Stimulated activated naive CD8-positive, alpha-beta T cell treated with anti-CD3 and anti-CD28 coated beads, Interleukin-15, amount 100 ng/mL, for 72 hours (primary cell): ENCODE data around the gene KRTAP3-3.

ENCODE experiments used
- ATAC-seq: fragments of 150-1000 bp; cut with Tn5 transposase; 2 replicates; pipeline ENCODE4 v1.10.0; 2021; ENCODE audit warnings: mild to moderate bottlenecking, moderate library complexity
- DNase-seq, 2 donors: peaks; one replicate each; pipeline ENCODE4 v3.0.0; 2021 to 2022
- H3K27ac Mint-ChIP-seq, 2 donors: one replicate each; pipeline ENCODE4 v1.8.0; 2022; ENCODE audit warnings: mild to moderate bottlenecking in 2 of 2, mixed read lengths in 2 of 2, moderate library complexity in 2 of 2
- H3K27me3 Mint-ChIP-seq: one replicate; pipeline ENCODE4 v1.8.0; 2022; ENCODE audit warnings: mixed read lengths
- H3K4me1 Mint-ChIP-seq: one replicate; pipeline ENCODE4 v1.8.0; 2022; ENCODE audit warnings: mild to moderate bottlenecking, mixed read lengths
- H3K4me3 Mint-ChIP-seq, 2 donors: one replicate each; pipeline ENCODE4 v1.8.0; 2022; ENCODE audit warnings: mild to moderate bottlenecking in 2 of 2, mixed read lengths in 2 of 2, moderate library complexity in 1 of 2
- H3K9me3 Mint-ChIP-seq, 2 donors: one replicate each; pipeline ENCODE4 v1.8.0; 2022; ENCODE audit warnings: mixed read lengths in 2 of 2

KRTAP3-3 gene

DNA sequence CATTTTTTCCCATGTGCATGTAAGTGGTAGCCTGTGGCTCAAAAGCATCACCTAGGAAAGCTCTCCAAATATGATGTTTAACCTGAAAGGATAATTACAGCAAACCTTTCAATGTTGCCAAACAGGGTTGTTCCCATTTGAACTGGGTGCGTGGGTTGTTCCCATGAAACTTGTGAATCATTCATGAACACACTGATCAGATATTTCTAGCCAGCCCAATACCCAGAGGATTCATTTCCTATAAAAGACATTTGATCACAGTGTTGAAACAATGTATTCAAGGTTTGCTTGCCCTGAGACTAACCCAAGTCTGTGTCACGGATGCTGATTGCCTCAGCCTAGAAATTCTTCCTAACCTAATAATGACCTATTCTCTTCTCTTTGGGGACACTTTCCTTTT lies 40.1 kb downstream of the KRTAP3-3 start:
- no peak overlapping the region for H3K27ac Mint-ChIP-seq
- H3K27me3 Mint-ChIP-seq = peaks cover 54% of the 10 kb centered on the region
- no peak overlapping the region for H3K4me3 Mint-ChIP-seq
- DNase-seq (no peak), ATAC-seq (no peak)
- H3K4me1 Mint-ChIP-seq = no peaks in the 10 kb centered on the region
- no peaks in the 10 kb centered on the region for H3K9me3 Mint-ChIP-seq

DNA sequence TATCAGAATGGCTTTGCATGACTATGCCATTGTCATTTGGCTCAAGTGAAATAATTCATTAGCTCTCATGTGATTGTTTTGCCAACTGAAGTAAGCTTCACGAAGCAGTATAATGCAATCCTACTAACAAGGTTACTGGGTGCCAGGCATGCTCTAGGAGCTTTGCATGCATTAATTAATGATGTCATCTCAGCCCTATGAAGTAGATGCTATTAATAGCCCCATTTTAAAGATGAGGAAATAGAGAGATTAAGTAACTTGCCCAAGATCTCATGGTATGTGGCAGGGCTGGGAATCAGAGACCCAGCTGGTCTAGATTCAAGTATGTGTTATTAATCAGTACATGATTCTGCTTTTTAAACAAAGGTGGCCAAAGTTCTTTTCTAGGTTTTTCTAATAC lies 41.3 kb downstream of the KRTAP3-3 start:
- Mint-ChIP-seq H3K4me1 (no peaks in the 10 kb centered on the region), H3K27me3 (peaks cover 64% of the 10 kb centered on the region), H3K4me3 (no peak overlapping the region), H3K9me3 (no peaks in the 10 kb centered on the region), H3K27ac (no peak overlapping the region)
- no peak for DNase-seq
- ATAC-seq = no peak

DNA sequence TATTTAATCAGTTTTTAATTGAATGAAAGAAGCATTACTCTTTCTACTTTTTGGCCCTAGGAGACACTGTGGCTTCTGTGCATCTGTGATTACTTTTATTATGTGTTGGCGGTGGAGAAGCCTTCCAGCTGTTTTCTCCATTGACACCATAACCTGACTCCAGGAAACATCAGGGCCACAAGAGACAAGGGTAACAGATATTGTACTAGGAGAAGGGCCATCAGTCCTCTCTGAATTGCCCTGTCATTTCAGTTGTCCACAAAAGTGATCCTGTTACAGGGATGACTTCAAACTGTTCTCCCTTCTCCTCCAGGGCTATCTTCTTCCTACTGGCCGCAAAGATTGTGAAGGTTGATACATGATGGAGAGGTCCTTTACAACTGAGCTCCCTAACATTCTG lies 41.8 kb downstream of the KRTAP3-3 start:
- Mint-ChIP-seq H3K4me1 (no peaks in the 10 kb centered on the region), H3K9me3 (no peaks in the 10 kb centered on the region), H3K27ac (no peak overlapping the region), H3K4me3 (no peak overlapping the region), H3K27me3 (peaks cover 67% of the 10 kb centered on the region)
- ATAC-seq = no peak
- no peak for DNase-seq

DNA sequence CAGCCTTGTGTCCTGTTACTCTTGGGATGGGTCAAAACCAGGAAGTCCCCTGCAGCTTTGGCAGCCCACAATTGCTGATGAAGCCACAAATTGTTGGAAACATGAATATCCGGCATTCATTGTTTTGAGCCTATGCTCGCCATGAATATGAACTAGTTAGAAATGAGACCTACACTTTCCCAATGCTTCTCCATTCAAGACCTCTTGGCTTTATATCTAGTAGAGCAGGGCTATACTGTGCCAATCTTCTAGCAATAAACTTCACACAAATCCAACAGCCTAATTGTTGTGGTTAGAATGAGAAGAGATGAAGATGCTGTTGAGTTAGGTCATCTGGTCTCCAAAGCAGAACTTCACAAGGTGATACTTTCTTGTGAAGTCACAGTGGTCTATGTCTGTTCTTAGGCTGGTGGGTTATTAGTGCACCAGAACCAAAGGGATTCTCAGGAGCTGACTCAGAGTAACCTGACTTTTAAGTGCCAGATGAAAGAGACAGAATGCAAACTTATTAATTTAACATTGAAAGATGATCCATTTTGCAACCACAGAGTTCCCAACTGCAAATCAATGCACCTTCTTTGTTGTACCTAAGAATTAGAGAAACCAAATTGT lies 42.8 kb downstream of the KRTAP3-3 start:
- no peak overlapping the region for H3K4me3 Mint-ChIP-seq
- no peak overlapping the region for H3K27ac Mint-ChIP-seq
- no peaks in the 10 kb centered on the region for H3K9me3 Mint-ChIP-seq
- peaks cover 77% of the 10 kb centered on the region for H3K27me3 Mint-ChIP-seq
- no peak for DNase-seq
- no peak for ATAC-seq
- no peaks in the 10 kb centered on the region for H3K4me1 Mint-ChIP-seq

DNA sequence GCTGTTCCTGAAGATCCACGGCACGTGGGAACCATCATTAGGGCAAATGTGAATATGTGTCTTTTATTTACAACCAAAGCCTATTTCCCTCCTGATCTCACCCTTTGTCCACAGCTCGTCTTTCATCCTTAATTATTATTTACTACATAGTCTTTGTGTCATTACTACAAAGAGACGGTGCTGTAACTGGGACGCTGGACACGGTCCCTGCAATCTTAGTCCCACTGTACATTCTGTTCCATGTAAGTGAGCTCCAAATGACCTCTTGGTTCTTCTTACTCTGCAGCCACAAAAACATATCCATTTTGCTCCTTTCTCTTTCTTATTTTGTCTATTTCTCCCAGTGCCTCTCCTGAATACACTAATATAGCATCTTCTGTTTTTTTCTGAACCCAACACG lies 43.8 kb downstream of the KRTAP3-3 start:
- H3K4me1 Mint-ChIP-seq = no peaks in the 10 kb centered on the region
- H3K4me3 Mint-ChIP-seq = no peak overlapping the region
- peaks cover 77% of the 10 kb centered on the region for H3K27me3 Mint-ChIP-seq
- DNase-seq (no peak), ATAC-seq (no peak)
- no peak overlapping the region for H3K27ac Mint-ChIP-seq
- H3K9me3 Mint-ChIP-seq = no peaks in the 10 kb centered on the region

DNA sequence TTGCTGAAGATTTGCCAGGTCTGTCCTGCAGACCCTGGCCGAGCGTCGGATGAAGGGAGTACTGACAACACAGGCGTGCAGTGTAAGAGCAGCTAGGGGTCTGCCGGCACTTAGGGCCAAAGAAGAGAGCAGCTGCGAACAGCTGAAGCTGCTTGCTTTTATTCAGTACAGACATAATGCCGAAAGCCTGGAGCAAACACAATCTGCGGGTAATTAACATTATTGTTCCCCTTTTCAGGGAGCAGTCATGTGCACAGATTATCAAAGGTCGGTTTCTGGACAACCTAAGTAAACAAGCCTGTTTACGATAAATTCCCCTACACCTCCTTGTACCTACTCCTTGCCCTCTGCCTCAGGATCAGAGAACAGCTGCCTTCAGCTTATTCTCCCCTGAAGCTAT lies 44.5 kb downstream of the KRTAP3-3 start:
- no peak for ATAC-seq
- no peak for DNase-seq
- Mint-ChIP-seq H3K27ac (no peak overlapping the region), H3K9me3 (no peaks in the 10 kb centered on the region), H3K4me1 (no peaks in the 10 kb centered on the region), H3K4me3 (no peak overlapping the region), H3K27me3 (peaks cover 78% of the 10 kb centered on the region)

DNA sequence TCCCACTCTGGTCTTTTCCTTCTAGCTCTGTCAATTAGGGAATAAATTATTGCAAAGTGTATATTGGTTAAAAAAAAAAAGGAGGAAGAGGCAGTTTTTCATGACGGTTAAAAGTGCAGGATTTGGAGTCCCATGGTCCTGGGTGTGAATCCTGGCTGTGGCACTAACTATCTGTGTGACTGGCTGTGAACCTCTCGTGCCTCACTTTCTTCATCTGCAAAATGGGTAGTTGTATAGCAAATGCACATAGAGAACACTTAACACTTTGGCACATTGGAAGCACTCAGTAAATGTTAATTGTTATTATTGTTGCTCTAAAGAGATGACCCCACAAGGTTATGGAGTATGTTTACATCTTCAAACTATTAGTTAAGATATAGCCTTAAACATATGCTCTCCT lies 46.0 kb downstream of the KRTAP3-3 start:
- DNase-seq = no peak
- no peak for ATAC-seq
- no peaks in the 10 kb centered on the region for H3K4me1 Mint-ChIP-seq
- H3K9me3 Mint-ChIP-seq = no peaks in the 10 kb centered on the region
- H3K27me3 Mint-ChIP-seq = peaks cover 67% of the 10 kb centered on the region
- no peak overlapping the region for H3K27ac Mint-ChIP-seq
- H3K4me3 Mint-ChIP-seq = no peak overlapping the region

DNA sequence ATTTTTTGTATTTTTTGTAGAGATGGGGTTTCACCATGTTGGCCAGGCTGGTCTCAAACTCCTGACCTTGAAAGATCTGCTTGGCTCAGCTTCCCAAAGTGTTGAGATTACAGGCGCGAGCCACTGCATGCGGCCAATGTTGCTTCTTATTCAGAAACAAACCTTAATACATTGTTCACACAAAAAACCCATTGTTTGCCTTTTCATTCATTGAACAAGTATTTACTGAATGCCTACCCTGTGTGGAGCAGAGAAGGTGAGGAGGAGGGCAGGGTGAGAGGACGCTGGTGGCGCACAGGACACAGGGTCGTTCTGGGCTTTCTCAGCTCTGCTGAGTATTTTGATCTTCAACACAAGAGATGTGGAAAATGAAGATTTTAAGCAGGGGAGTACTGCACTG lies 48.5 kb downstream of the KRTAP3-3 start:
- Mint-ChIP-seq H3K9me3 (no peaks in the 10 kb centered on the region), H3K27ac (peak overlapping the region in 1 of 2 donors; percentile 60), H3K27me3 (peaks cover 56% of the 10 kb centered on the region), H3K4me3 (no peak overlapping the region), H3K4me1 (no peaks in the 10 kb centered on the region)
- ATAC-seq (no peak), DNase-seq (no peak)

DNA sequence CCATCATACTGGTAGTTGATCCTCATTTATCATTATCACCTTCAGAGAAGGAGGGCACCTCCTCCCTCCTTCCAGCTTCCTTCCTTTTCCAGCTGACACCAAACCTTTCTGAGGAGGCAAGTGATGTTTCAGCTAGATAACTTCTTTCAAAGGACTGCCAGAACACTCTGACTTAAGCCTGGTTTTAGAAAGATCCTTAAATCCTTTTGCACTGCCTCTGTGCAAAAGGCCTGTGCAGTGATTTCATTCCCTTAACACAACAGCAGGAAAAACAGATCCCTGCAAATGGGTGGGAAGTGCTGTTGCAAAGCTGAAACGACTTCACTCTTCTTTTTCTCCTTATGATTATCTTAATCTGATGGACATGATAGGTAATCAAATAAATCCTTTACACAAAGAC lies 49.4 kb downstream of the KRTAP3-3 start:
- Mint-ChIP-seq H3K27me3 (peaks cover 47% of the 10 kb centered on the region), H3K27ac (no peak overlapping the region), H3K4me1 (no peaks in the 10 kb centered on the region), H3K9me3 (no peaks in the 10 kb centered on the region), H3K4me3 (no peak overlapping the region)
- DNase-seq (no peak), ATAC-seq (no peak)
